ENCODE measurements around the gene ATP1A1.

Gene ATP1A1

DNA sequence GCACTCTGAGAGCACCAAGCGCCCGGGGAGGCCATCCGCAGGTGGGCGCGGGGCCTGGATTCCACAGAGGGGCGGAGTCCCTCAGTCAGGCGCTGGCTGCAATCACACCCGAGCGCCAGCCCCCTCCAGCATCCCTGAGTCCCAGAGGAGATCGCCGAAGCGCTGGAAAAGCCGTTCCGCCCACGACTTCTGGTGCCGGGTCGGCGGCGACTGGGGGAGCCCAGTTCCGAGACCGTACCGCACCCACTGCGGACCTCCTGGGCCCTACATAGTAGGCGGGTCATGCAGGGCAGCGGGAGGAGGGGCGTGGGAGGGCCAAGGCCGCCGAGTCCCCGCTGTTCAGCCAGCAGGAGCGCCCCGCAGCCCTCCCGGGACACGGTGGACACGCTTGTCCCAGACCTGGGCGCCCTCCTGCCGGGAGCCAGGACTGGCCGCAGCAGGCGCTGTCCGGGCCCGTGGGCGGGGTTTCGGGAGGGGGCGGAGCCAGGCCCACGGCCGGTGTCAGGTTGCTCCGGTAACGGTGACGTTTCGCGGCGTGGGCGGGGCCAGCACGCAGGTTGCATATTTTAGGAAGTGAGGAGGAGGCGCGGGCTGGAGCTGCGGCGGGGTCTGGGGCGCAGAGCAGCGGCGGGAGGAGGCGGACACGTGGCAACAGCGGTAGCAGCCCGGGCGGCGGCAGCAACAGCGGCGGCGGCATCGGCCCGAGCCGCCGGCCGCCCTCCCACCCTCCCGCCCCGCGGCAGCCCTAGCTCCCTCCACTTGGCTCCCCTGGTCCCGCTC, at the start of gene ATP1A1:
Gene ATP1A1, plus strand, starts transcription at position 594 of the 780 bp plus-strand sequence. CDS start 268 bp downstream, outside the sequence.
- peak; percentile 83 for DNase-seq

DNA sequence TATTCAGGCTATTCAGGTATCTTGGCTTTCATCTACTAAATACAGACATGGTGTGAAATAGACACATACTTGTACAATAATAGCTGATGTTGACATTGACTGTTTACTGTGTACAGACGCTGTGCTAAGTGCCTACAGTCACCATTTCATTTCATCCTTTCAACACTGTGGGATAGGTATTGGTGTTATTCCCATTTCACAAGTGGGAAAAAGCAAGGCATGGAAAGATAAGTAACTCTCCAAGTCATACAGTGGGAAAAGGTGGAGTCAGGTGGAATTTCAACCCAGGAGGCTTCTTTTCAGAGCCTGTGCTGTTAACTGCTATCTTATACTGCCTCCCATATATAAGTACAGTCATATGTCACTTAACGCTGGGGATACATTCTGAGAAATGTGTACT, 49.6 kb upstream of the ATP1A1 start:
- no peak for DNase-seq

- DNase-seq, result no peak
These were observed 48.6 kb upstream of the ATP1A1 start for GRCh38 chr1:116324411-116324810.

DNA sequence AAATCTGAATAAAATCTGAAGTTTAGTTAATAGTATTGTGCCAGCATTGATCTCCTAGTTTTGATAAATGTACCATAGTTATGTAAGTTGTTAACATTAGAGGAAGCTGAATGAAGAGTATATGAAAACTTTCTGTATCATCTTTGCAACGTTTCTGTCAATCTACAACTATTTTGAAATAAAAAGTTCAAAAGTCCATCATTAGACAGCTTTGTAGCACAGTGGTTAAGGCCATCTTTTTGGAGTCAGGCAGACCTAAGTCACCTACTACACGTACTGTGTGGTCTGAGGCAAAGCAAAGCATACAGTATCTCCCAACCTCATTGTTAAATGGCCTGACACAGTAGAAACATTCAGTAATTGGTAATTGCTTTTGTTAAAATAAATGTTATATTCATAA, 47.9 kb upstream of the ATP1A1 start:
- no peak for DNase-seq

GRCh38 chr1:116325922-116326321, 47.1 kb upstream of the ATP1A1 start:
- DNase-seq, result no peak

GRCh38 chr1:116326486-116326885, 46.6 kb upstream of the ATP1A1 start:
- DNase-seq, result no peak

DNA sequence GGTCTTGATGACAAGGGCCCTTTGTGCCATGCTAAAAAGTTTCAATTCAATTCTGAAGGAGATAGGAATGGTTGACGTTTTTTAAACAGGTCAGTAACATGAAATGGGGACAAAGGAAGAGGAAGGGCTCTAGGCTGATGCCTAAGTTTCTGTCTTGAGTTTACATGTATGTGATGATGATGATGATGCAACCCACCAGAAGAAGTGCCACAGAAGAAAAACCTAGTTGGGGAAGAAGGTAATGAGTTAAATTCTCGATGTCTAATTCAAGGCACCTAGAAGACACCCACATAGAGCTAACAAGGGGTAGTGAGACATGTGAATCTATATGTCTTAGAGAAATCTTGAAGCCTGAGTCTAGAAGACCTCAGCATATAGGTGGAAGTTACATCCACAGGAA, 44.4 kb upstream of the ATP1A1 start:
- no peak for DNase-seq

GRCh38 chr1:116329524-116330341, 43.3 kb upstream of the ATP1A1 start:
- DNase-seq, result no peak

- no peak for DNase-seq
These were observed 42.7 kb upstream of the ATP1A1 start for GRCh38 chr1:116330342-116330652.

- no peak for DNase-seq
These were observed 42.2 kb upstream of the ATP1A1 start for GRCh38 chr1:116330846-116331245.

GRCh38 chr1:116331523-116331922, 41.5 kb upstream of the ATP1A1 start:
- no peak for DNase-seq

DNA sequence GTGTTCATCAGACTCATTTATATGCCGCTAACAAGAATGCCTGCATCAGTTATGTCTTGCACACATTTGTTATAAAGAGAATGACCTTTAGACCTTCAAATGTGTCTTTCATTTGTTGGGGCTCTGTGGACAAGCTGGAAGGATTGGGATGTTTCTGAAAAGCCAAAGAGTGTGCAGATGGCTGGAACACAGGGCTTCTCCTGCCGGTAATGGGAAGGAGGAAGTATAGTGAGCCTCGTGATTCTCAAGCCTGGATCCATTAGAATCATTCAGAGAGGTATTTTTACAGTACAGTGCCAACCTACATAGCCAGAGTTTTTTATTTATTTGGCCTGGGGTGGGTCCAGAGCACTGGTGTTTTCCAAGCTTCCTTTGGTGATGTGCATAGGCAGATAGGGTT, 40.6 kb upstream of the ATP1A1 start:
- no peak for DNase-seq

DNA sequence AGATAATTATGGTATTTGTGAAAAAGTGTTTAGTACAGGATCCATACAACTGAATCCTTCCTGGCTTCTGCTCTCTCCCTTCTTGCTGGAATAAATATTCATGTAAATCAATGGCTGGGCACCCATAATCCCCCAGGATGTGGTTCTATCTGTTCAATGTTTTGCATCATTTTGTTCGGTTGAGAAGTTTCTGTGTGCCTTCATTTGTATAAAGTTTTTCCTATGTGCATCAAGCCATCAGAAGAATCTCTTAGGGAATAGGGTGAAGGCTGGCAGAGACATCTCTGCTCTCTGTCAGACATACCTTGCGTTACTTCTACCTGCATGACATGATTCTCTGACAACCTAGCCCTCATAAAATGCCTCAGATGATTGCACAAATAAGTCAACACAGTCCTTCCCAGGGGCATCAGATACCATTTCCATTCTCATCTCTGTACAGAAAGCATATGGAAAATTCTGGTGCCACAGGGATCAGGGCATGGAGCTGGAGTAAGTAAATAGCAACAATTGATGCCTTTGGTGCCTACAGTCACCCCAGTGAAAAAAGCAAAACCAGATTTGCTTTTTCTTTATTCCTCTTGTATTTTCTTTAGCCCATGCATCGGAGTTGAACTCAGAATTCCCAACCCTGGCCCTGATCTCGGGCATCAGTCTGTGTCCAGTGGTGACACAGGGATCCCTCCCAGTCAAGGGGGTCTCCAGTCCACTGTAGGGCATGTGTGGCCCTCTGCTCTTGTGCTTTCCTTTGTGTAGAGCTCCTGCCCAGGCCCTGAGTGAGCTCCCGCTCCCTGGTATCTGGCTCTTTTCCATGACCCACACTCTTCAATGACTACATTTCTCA, 39.7 kb upstream of the ATP1A1 start:
- no peak for DNase-seq

GRCh38 chr1:116334015-116334547, 39.0 kb upstream of the ATP1A1 start:
- DNase-seq, result peak; percentile 67

DNA sequence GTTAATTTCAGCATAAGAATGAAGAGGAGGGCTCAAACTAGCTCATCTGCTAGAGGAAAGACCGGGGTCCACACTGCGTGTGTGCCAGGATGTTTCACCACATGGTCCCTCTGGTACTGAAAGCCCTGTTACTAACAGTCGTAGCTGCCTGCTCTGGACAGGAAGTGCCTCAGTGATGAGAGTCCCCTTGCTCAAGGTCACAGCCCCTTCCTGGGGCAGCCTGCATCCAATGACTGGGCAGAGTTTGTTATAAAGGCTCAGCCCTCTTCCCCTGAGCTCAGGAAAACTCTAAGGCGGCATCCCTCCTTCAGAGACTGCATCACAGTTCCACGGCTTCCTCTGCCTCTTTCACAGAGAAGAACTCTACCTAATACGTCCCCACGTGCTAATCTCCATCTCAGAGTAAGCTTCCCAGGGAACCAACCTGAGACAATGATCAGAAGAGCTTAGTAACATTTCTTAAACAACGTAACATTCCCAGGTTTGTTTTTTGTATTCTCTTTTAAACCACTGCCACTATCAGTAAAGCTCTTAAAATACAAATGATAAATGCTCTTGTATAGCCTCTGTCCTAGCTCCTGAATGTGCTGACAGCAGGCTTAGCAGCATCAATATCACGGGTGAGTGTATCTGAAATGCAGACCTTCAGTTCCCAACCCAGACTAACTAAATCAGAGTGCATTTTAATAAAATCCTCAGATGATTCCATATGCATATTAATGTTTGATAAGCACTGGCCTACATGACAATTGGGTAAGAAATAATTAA, 38.0 kb upstream of the ATP1A1 start:
- DNase-seq, result no peak

- no peak for DNase-seq
These were observed 37.0 kb upstream of the ATP1A1 start for GRCh38 chr1:116335850-116336624.

- DNase-seq, result no peak
These were observed 35.6 kb upstream of the ATP1A1 start for GRCh38 chr1:116337398-116337797.

DNA sequence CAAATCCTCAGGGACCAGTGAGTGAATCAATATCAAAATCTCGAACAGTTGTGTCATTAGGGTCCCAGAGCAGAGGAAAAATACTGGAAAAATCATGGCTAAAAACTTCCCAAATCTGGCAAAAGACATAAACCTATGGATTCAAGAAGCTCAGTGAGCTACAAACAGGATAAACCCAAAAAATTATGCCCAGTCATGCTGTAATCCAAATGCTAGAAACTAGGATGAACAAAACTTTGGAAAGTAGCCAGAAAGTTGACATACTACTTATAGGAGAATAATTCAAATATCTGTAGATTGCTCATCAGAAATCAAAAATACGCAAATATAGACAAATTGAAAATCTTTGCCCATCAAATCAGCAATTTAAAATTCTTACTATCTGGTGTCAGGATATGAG, 34.6 kb upstream of the ATP1A1 start:
- no peak for DNase-seq

- DNase-seq, result peak; percentile 73
These were observed 32.4 kb upstream of the ATP1A1 start for GRCh38 chr1:116340506-116341231.

GRCh38 chr1:116343019-116343418, 30.0 kb upstream of the ATP1A1 start:
- no peak for DNase-seq

DNA sequence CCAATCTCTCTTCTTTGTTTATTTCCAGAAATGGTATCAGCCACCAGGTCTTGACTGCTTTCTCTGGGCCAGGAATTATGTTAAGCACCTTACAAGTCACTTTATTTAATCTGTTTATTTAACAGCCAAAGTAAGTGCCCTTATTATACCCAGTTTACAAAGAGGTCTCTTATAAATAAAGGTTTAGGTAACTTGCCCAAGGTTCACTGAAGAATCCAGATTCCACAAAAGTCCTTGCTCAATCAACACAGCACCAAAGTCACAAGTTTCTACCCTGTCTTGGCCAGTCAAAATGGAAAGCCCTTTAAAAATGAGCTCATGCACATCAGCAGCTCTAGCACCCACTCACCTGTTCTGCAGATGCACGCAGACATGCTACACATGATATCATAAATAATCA, 28.0 kb upstream of the ATP1A1 start:
- no peak for DNase-seq

All from NCI-H226 (cell line).